Measurements from ENCODE around the gene ALDOC. TPM values are rescaled to one million over a fixed set of nuclear protein-coding genes. Genes with fewer than 3 reads are reported as not detected.

ALDOC gene
- total and polyA plus RNA-seq, 2 of the 13 experiments (the other 11 are each of a cell fraction or from before 2014, with no cell fraction given) = 15.4 to 60.9 TPM

- TF ChIP-seq ZNF775 (CRISPR knock-in tag; IDR thresholded peaks at IDR 0.05; ENCODE audit: borderline replicate concordance) (no peak), ZNF678 (CRISPR knock-in tag; IDR thresholded peaks at IDR 0.05) (no peak), KLF13 (CRISPR knock-in tag; IDR thresholded peaks at IDR 0.05) (no peak), ZNF777 (CRISPR knock-in tag; IDR thresholded peaks at IDR 0.05) (0 out of 2 replicates have a peak, but pooled peaks have one; percentile 22), BORCS8-MEF2B (CRISPR knock-in tag; IDR thresholded peaks at IDR 0.05) (0 out of 2 replicates have a peak, but pooled peaks have one; percentile 60), GATAD2A (CRISPR knock-in tag; IDR thresholded peaks at IDR 0.05) (peak; percentile 46; the same call in 1 of the 2 replicates), ZNF124 (CRISPR knock-in tag; IDR thresholded peaks at IDR 0.05) (no peak), ZNF598 (CRISPR knock-in tag; IDR thresholded peaks at IDR 0.05; ENCODE audit: borderline replicate concordance) (no peak), PHB2 (IDR thresholded peaks at IDR 0.05; ENCODE audit: partially characterized antibody) (no peak), ZBTB49 (CRISPR knock-in tag; IDR thresholded peaks at IDR 0.05; ENCODE audit: borderline replicate concordance) (no peak), ZNF543 (CRISPR knock-in tag; IDR thresholded peaks at IDR 0.05) (no peak), ZMYM4 (CRISPR knock-in tag; IDR thresholded peaks at IDR 0.05) (peak; percentile 44; the same call in 1 of the 2 replicates), NFKB2 (CRISPR knock-in tag; IDR thresholded peaks at IDR 0.05; ENCODE audit: borderline replicate concordance) (peak; percentile 54; the same call in 1 of the 2 replicates), ZNF605 (CRISPR knock-in tag; IDR thresholded peaks at IDR 0.05) (no peak; the same call in 1 of the 2 replicates), RORA (CRISPR knock-in tag; IDR thresholded peaks at IDR 0.05) (no peak)
- TF ChIP-seq, protein P1, sequence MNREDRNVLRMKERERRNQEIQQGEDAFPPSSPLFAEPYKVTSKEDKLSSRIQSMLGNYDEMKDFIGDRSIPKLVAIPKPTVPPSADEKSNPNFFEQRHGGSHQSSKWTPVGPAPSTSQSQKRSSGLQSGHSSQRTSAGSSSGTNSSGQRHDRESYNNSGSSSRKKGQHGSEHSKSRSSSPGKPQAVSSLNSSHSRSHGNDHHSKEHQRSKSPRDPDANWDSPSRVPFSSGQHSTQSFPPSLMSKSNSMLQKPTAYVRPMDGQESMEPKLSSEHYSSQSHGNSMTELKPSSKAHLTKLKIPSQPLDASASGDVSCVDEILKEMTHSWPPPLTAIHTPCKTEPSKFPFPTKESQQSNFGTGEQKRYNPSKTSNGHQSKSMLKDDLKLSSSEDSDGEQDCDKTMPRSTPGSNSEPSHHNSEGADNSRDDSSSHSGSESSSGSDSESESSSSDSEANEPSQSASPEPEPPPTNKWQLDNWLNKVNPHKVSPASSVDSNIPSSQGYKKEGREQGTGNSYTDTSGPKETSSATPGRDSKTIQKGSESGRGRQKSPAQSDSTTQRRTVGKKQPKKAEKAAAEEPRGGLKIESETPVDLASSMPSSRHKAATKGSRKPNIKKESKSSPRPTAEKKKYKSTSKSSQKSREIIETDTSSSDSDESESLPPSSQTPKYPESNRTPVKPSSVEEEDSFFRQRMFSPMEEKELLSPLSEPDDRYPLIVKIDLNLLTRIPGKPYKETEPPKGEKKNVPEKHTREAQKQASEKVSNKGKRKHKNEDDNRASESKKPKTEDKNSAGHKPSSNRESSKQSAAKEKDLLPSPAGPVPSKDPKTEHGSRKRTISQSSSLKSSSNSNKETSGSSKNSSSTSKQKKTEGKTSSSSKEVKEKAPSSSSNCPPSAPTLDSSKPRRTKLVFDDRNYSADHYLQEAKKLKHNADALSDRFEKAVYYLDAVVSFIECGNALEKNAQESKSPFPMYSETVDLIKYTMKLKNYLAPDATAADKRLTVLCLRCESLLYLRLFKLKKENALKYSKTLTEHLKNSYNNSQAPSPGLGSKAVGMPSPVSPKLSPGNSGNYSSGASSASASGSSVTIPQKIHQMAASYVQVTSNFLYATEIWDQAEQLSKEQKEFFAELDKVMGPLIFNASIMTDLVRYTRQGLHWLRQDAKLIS (CRISPR knock-in tag; IDR thresholded peaks at IDR 0.05) = no peak
- TF ChIP-seq, protein P2, sequence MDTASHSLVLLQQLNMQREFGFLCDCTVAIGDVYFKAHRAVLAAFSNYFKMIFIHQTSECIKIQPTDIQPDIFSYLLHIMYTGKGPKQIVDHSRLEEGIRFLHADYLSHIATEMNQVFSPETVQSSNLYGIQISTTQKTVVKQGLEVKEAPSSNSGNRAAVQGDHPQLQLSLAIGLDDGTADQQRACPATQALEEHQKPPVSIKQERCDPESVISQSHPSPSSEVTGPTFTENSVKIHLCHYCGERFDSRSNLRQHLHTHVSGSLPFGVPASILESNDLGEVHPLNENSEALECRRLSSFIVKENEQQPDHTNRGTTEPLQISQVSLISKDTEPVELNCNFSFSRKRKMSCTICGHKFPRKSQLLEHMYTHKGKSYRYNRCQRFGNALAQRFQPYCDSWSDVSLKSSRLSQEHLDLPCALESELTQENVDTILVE (CRISPR knock-in tag; IDR thresholded peaks at IDR 0.05) = 0 out of 2 replicates have a peak, but pooled peaks have one; percentile 49
- TF ChIP-seq, protein P3, sequence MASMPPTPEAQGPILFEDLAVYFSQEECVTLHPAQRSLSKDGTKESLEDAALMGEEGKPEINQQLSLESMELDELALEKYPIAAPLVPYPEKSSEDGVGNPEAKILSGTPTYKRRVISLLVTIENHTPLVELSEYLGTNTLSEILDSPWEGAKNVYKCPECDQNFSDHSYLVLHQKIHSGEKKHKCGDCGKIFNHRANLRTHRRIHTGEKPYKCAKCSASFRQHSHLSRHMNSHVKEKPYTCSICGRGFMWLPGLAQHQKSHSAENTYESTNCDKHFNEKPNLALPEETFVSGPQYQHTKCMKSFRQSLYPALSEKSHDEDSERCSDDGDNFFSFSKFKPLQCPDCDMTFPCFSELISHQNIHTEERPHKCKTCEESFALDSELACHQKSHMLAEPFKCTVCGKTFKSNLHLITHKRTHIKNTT (CRISPR knock-in tag; IDR thresholded peaks at IDR 0.05) = no peak
Measured at GRCh38 chr17:28576758-28577465, at the start of gene ALDOC (continued).
